Kidney (tissue), 14 donors: Measurements from ENCODE around the gene SNRNP70. TPM values are rescaled to one million over a fixed set of nuclear protein-coding genes. Genes with fewer than 3 reads are reported as not detected.

Experiments used
- DNase-seq, 5 donors: peaks; one replicate each; pipeline ENCODE4 v3.0.0-alpha.2; 2013 to 2020
- FAIRE-seq: peaks from 2 replicates; lab custom pipeline; 2012; peaks lifted over from hg19 to GRCh38; lab: Jason Lieb, UNC
- H3K27ac ChIP-seq, 2 donors: one replicate each; pipeline ENCODE4 v1.7.0; 2013; ENCODE audit warnings: low read depth in 2 of 2, low read length in 2 of 2, inconsistent platforms in 1 of 2
- H3K27me3 ChIP-seq: one replicate; pipeline ENCODE4 v1.7.1; 2013; ENCODE audit warnings: low read length, inconsistent platforms; ENCODE audit not compliant: control insufficient read depth, insufficient read depth
- H3K36me3 ChIP-seq, 3 donors: one replicate each; pipeline versions ENCODE4 v1.7.0 to v1.7.1; 2013; ENCODE audit warnings: low read length in 3 of 3, control low read depth in 1 of 3, inconsistent platforms in 1 of 3; ENCODE audit not compliant: insufficient read depth in 3 of 3, control insufficient read depth in 2 of 3
- H3K4me1 ChIP-seq, 3 donors: one replicate each; pipeline versions ENCODE4 v1.7.0 to v1.7.1; 2013; ENCODE audit warnings: low read length in 3 of 3, inconsistent platforms in 1 of 3, low read depth in 1 of 3; ENCODE audit not compliant: control insufficient read depth in 2 of 3, insufficient read depth in 2 of 3
- H3K4me3 ChIP-seq, 3 donors: one replicate each; pipeline versions ENCODE4 v1.7.0 to v1.8.1; 2013; ENCODE audit warnings: low read length in 3 of 3, control low read depth in 1 of 3, inconsistent platforms in 1 of 3
- H3K9ac ChIP-seq, 3 donors: one replicate each; pipeline versions ENCODE4 v1.7.0 to v1.7.1; 2013; ENCODE audit warnings: low read length in 3 of 3, control low read depth in 1 of 3, inconsistent platforms in 1 of 3
- H3K9me3 ChIP-seq, 3 donors: one replicate each; pipeline versions ENCODE4 v1.7.0 to v1.7.1; 2013; ENCODE audit warnings: low read length in 3 of 3, control low read depth in 1 of 3, inconsistent platforms in 1 of 3; ENCODE audit not compliant: control insufficient read depth in 2 of 3, insufficient read depth in 1 of 3
- intact Hi-C: fragments of 100-400 bp; cut with DNase I; formaldehyde crosslinking; loops from one replicate; pipeline ENCODE4 v1.11.1; 2022
- polyA plus RNA-seq: library from polyadenylated mRNA; stranded (reverse); fragments of 350-450 nt; fragmentation: Illumina TruSeq; extraction: RNeasy Lipid Tissue Mini Kit (QIAGEN cat#74804); gene quantifications from one replicate; pipeline ENCODE4 v1.2.3, GENCODE V29; 2014; ENCODE audit warnings: low read depth, low replicate concordance; ENCODE audit not compliant: insufficient read depth
- total RNA-seq: library from RNA; stranded (reverse); fragmentation: NEBNext Ultra II Directional; extraction: Animal tissue kit (Norgen Biotek cat#: 25700); gene quantifications from one replicate; pipeline ENCODE4 v1.2.1, GENCODE V29; 2021
- TF ChIP-seq, protein P1 (sequence below): IDR thresholded peaks from 3 replicates; pipeline ENCODE4 v1.5.1; 2012; ENCODE audit warnings: mild to moderate bottlenecking, moderate library complexity, borderline replicate concordance; ENCODE audit not compliant: insufficient read depth; ENCODE audit errors: extremely low read depth
- donor health status: control.
- donor health status: control.
- donor health status: control.
- donor health status: control.
- donor health status: control.
- donor health status: DM: yes; HTN: yes; CAD: no.
- donor health status: Normal renal cell carcinoma (clear cell type).

The SNRNP70 gene
- total and polyA plus RNA-seq, 2 donors from 2014 or later: 144 to 203 TPM

DNA sequence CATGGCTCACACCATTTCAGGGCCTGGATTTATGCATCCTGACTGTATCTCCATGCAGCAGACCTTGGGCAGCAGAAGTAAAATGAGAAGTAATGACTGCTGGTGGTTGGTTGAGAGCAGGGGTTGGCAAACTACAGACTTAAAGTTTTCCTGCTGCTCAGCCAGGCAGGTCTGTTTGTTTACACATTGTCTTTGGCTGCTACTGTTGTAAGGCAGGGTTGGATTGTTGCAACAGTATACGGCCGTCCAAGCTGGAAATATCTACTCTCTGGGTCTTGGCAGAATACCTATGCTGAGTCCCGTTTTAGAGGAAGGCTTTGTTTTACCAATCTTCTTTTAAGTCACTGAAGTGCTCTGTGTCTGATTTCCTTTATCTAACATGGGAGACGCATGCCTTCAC is 13.5 kb downstream of the SNRNP70 start:
- Histone ChIP-seq H3K9ac (no peak overlapping the region), H3K36me3 (peaks cover 13 to 56% (median 18%) of the 10 kb centered on the region in 3 donors), H3K4me3 (no peak overlapping the region), H3K4me1 (peaks cover 0 to 6% (median 0%) of the 10 kb centered on the region in 3 donors), H3K27me3 (no peaks in the 10 kb centered on the region), H3K27ac (no peak overlapping the region), H3K9me3 (no peaks in the 10 kb centered on the region)
- FAIRE-seq (no peak), DNase-seq (no peak)
- intact Hi-C loops: no loop called here
- TF ChIP-seq, protein P1, sequence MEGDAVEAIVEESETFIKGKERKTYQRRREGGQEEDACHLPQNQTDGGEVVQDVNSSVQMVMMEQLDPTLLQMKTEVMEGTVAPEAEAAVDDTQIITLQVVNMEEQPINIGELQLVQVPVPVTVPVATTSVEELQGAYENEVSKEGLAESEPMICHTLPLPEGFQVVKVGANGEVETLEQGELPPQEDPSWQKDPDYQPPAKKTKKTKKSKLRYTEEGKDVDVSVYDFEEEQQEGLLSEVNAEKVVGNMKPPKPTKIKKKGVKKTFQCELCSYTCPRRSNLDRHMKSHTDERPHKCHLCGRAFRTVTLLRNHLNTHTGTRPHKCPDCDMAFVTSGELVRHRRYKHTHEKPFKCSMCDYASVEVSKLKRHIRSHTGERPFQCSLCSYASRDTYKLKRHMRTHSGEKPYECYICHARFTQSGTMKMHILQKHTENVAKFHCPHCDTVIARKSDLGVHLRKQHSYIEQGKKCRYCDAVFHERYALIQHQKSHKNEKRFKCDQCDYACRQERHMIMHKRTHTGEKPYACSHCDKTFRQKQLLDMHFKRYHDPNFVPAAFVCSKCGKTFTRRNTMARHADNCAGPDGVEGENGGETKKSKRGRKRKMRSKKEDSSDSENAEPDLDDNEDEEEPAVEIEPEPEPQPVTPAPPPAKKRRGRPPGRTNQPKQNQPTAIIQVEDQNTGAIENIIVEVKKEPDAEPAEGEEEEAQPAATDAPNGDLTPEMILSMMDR: no peak

DNA sequence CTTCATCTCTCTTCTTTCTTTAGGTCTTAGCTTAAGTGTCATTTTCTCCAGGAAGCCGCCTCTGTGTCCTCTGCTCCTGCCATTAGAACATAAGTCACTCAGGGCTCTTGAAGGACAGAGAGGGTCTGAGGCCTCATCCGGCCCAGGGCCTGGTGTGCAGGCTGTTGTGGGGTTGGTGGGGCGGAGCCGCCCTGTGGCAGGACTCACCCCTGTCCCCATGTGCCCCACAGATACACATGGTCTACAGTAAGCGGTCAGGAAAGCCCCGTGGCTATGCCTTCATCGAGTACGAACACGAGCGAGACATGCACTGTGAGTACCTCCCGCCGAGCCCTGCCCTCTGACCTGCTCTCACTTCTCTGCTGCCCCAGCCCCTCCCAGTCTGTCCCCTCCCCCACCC is 15.9 kb downstream of the SNRNP70 start:
- TF ChIP-seq, protein P1: no peak
- no peaks in the 10 kb centered on the region for H3K9me3 ChIP-seq
- no peak overlapping the region for H3K9ac ChIP-seq
- DNase-seq: no peak
- intact Hi-C loops: loop anchor here (10.0 kb wide), 1 partner anchor 114 kb away; no protein-coding TSS in a partner anchor
- H3K36me3 ChIP-seq: peaks cover 15 to 57% (median 25%) of the 10 kb centered on the region in 3 donors
- no peak overlapping the region for H3K4me3 ChIP-seq
- no peak overlapping the region for H3K27ac ChIP-seq
- no peaks in the 10 kb centered on the region for H3K27me3 ChIP-seq
- no peak for FAIRE-seq
- peaks cover 0 to 6% (median 0%) of the 10 kb centered on the region in 3 donors for H3K4me1 ChIP-seq

DNA sequence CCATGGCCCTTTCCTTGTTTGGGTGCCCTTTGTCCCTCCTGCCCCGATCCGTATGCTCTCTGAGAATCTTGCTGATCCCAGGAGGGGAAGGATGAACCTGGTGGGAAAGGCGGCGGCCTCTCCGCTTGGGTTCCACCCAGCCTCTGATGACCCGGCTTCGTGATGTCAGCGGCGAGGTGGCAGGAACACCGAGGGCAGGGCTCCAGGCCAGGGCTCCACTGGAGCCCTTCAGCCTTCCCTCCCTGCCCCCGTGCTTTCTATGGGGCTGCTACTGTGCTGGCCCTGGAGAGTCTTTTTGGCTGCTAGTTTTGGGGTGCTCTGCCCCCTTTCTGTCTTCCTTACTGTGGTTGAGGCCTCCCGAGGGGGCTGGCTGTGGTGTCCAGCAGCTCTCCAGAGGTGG is 17.1 kb downstream of the SNRNP70 start:
- no peak for FAIRE-seq
- no peaks in the 10 kb centered on the region for H3K27me3 ChIP-seq
- DNase-seq: no peak
- intact Hi-C loops: loop anchor here (10.0 kb wide), 1 partner anchor 112 kb away; no protein-coding TSS in a partner anchor
- no peaks in the 10 kb centered on the region for H3K9me3 ChIP-seq
- H3K9ac ChIP-seq: no peak overlapping the region
- TF ChIP-seq, protein P1: no peak
- H3K36me3 ChIP-seq: peaks cover 15 to 62% (median 31%) of the 10 kb centered on the region in 3 donors
- H3K4me3 ChIP-seq: no peak overlapping the region
- H3K27ac ChIP-seq: no peak overlapping the region
- peaks cover 0 to 6% (median 0%) of the 10 kb centered on the region in 3 donors for H3K4me1 ChIP-seq
